ENCODE data around the gene PLEKHM2.

Gene PLEKHM2

GRCh38 chr1:15730936-15731335 is 46.8 kb downstream of the PLEKHM2 start:
- no peak for TF ChIP-seq ZNF274 (IDR thresholded peaks at IDR 0.05; ENCODE audit: low read depth, low read length)

GRCh38 chr1:15731735-15732685 is 47.9 kb downstream of the PLEKHM2 start:
- H3K4me3 ChIP-seq (ENCODE audit: low read length), result no peak overlapping the region
- TF ChIP-seq ZNF274 (IDR thresholded peaks at IDR 0.05; ENCODE audit: low read depth, low read length), result no peak

More at GRCh38 chr1:15730936-15731335, 46.8 kb downstream of the PLEKHM2 start:
- no peak overlapping the region for H3K4me3 ChIP-seq (ENCODE audit: low read length)

- no peak for TF ChIP-seq ZNF274 (IDR thresholded peaks at IDR 0.05; ENCODE audit: low read depth, low read length)
Observed at GRCh38 chr1:15732686-15733081, 48.6 kb downstream of the PLEKHM2 start.

GRCh38 chr1:15733218-15733725 is 49.2 kb downstream of the PLEKHM2 start:
- no peak for TF ChIP-seq ZNF274 (IDR thresholded peaks at IDR 0.05; ENCODE audit: low read depth, low read length)
- H3K4me3 ChIP-seq (ENCODE audit: low read length), result no peak overlapping the region

More at GRCh38 chr1:15732686-15733081, 48.6 kb downstream of the PLEKHM2 start:
- no peak overlapping the region for H3K4me3 ChIP-seq (ENCODE audit: low read length)

- no peak for TF ChIP-seq ZNF274 (IDR thresholded peaks at IDR 0.05; ENCODE audit: low read depth, low read length)
- H3K4me3 ChIP-seq (ENCODE audit: low read length), result no peak overlapping the region
Observed at GRCh38 chr1:15733726-15734226, 49.7 kb downstream of the PLEKHM2 start.

GRCh38 chr1:15734296-15734695 is 50.2 kb downstream of the PLEKHM2 start:
- TF ChIP-seq ZNF274 (IDR thresholded peaks at IDR 0.05; ENCODE audit: low read depth, low read length), result no peak

GRCh38 chr1:15734901-15735300 is 50.8 kb downstream of the PLEKHM2 start:
- no peak for TF ChIP-seq ZNF274 (IDR thresholded peaks at IDR 0.05; ENCODE audit: low read depth, low read length)
- H3K4me3 ChIP-seq (ENCODE audit: low read length), result no peak overlapping the region

More at GRCh38 chr1:15734296-15734695, 50.2 kb downstream of the PLEKHM2 start:
- H3K4me3 ChIP-seq (ENCODE audit: low read length), result no peak overlapping the region

GRCh38 chr1:15735304-15736037 is 51.4 kb downstream of the PLEKHM2 start:
- H3K4me3 ChIP-seq (ENCODE audit: low read length), result no peak overlapping the region
- TF ChIP-seq ZNF274 (IDR thresholded peaks at IDR 0.05; ENCODE audit: low read depth, low read length), result no peak

GRCh38 chr1:15736038-15736891 is 52.1 kb downstream of the PLEKHM2 start, which contains the start of gene SLC25A34:
TSS of gene SLC25A34 (plus strand) at chr1:15736258. CDS start at chr1:15736486, 228 bp downstream.
- TF ChIP-seq ZNF274 (IDR thresholded peaks at IDR 0.05; ENCODE audit: low read depth, low read length), result no peak

GRCh38 chr1:15736892-15737261 is 52.8 kb downstream of the PLEKHM2 start:
- TF ChIP-seq ZNF274 (IDR thresholded peaks at IDR 0.05; ENCODE audit: low read depth, low read length), result no peak
- no peak overlapping the region for H3K4me3 ChIP-seq (ENCODE audit: low read length)

More at GRCh38 chr1:15736038-15736891, 52.1 kb downstream of the PLEKHM2 start, which contains the start of gene SLC25A34:
- no peak within 1 kb of the TSS for H3K4me3 ChIP-seq (ENCODE audit: low read length)

GRCh38 chr1:15737324-15738319 is 53.5 kb downstream of the PLEKHM2 start:
- H3K4me3 ChIP-seq (ENCODE audit: low read length), result no peak overlapping the region
- no peak for TF ChIP-seq ZNF274 (IDR thresholded peaks at IDR 0.05; ENCODE audit: low read depth, low read length)
